B cell (primary cell): ENCODE data around the gene RAB31. TPM values are rescaled to one million over a fixed set of nuclear protein-coding genes. Genes with fewer than 3 reads are reported as not detected.

Experiments
- ATAC-seq: fragments of 200-7000 bp; cut with Tn5 transposase; one replicate; pipeline ENCODE4 v1.10.0; 2021; ENCODE audit warnings: low read depth, mild to moderate bottlenecking, moderate number of reproducible peaks, moderate library complexity
- CTCF ChIA-PET: fragments of 350-600 bp; sonication (Branson Sonifier 250); formaldehyde crosslinking; loops from one replicate; lab custom pipeline; 2021; ENCODE audit warnings: antibody characterized with exemption, inconsistent platforms; lab: Charles Lee
- POLR2A ChIA-PET: fragments of 350-600 bp; sonication (Branson Sonifier 250); formaldehyde crosslinking; loops from one replicate; lab custom pipeline; 2021; ENCODE audit warnings: antibody characterized with exemption; lab: Charles Lee
- DNase-seq: peaks from one replicate; pipeline ENCODE4 v3.0.0; 2013
- H2AFZ ChIP-seq: 2 replicates; pipeline ENCODE4 v1.6.1; 2012; ENCODE audit warnings: mild to moderate bottlenecking, low read depth, low read length; ENCODE audit not compliant: insufficient read depth, poor library complexity, severe bottlenecking
- H3K27ac ChIP-seq, 2 donors: 1 replicate in 1 of 2; 2 replicates in 1 of 2; pipeline ENCODE4 v1.5.1; 2012 to 2013; ENCODE audit warnings: low read length in 2 of 2, mild to moderate bottlenecking in 2 of 2, moderate library complexity in 1 of 2
- H3K27me3 ChIP-seq, 4 experiments: fragments of 200-600 bp in 1 of 4; sonication (generic) in 1 of 4; replicated peaks in 1 of 4; 1 replicate in 2 of 4; 2 replicates in 2 of 4; pipeline versions ENCODE4 v1.6.1 to v1.7.0; 2013 to 2016; ENCODE audit warnings: low read length in 3 of 4, mild to moderate bottlenecking in 2 of 4, mixed read lengths in 1 of 4, moderate library complexity in 1 of 4; ENCODE audit not compliant: insufficient read depth in 4 of 4, control insufficient read depth in 3 of 4; ENCODE audit errors: control extremely low read depth in 1 of 4
- H3K36me3 ChIP-seq, 2 experiments: replicated peaks in 1 of 2; 1 replicate in 1 of 2; 2 replicates in 1 of 2; pipeline versions ENCODE4 v1.6.1 to v1.7.1; 2013; ENCODE audit warnings: low read length in 1 of 2; ENCODE audit not compliant: insufficient read depth in 2 of 2, control insufficient read depth in 1 of 2; ENCODE audit errors: control extremely low read depth in 1 of 2, extremely low read depth in 1 of 2
- H3K4me1 ChIP-seq, 2 donors: fragments of 200-600 bp in 1 of 2; sonication (generic) in 1 of 2; 1 replicate in 1 of 2; 2 replicates in 1 of 2; pipeline versions ENCODE4 v1.5.1 to v1.6.1; 2013 to 2017; ENCODE audit warnings: low read length in 2 of 2; ENCODE audit not compliant: control insufficient read depth in 2 of 2, insufficient read depth in 2 of 2
- H3K4me2 ChIP-seq: replicated peaks from 2 replicates; pipeline ENCODE3; 2012; ENCODE audit warnings: mild to moderate bottlenecking, low read depth, low read length; ENCODE audit not compliant: poor library complexity, severe bottlenecking
- H3K4me3 ChIP-seq, 5 experiments: fragments of 200-600 bp in 1 of 5; sonication (generic) in 1 of 5; 1 replicate in 3 of 5; 2 replicates in 2 of 5; pipeline versions ENCODE4 v1.5.1 to v1.7.0; 2011 to 2016; ENCODE audit warnings: low read length in 4 of 5, mild to moderate bottlenecking in 4 of 5, low read depth in 2 of 5, control low read depth in 1 of 5, moderate library complexity in 1 of 5; ENCODE audit not compliant: insufficient read depth in 1 of 5; ENCODE audit errors: control extremely low read depth in 1 of 5, extremely low read depth in 1 of 5
- H3K79me2 ChIP-seq: fragments of 200-600 bp; sonication (generic); one replicate; pipeline ENCODE4 v1.6.0; 2016; ENCODE audit warnings: low read length; ENCODE audit not compliant: control insufficient read depth, insufficient read depth
- H3K9ac ChIP-seq: fragments of 200-600 bp; sonication (generic); 2 replicates; pipeline ENCODE4 v1.6.1; 2017; ENCODE audit warnings: mild to moderate bottlenecking, low read length, moderate library complexity
- H3K9me3 ChIP-seq, 3 donors: one replicate each; pipeline versions ENCODE4 v1.6.1 to v1.7.1; 2013; ENCODE audit warnings: low read length in 2 of 3; ENCODE audit not compliant: control insufficient read depth in 2 of 3, insufficient read depth in 1 of 3; ENCODE audit errors: control extremely low read depth in 1 of 3
- H4K20me1 ChIP-seq: 2 replicates; pipeline ENCODE4 v1.6.0; 2012; ENCODE audit warnings: mild to moderate bottlenecking, low read length; ENCODE audit not compliant: insufficient read depth, control insufficient read depth, poor library complexity, severe bottlenecking
- H3K27ac Mint-ChIP-seq: one replicate; pipeline ENCODE4 v1.8.0; 2021; ENCODE audit warnings: mixed read lengths
- H3K27me3 Mint-ChIP-seq: one replicate; pipeline ENCODE4 v1.8.0; 2021; ENCODE audit warnings: mixed read lengths
- H3K4me1 Mint-ChIP-seq: one replicate; pipeline ENCODE4 v1.8.0; 2021; ENCODE audit warnings: mixed read lengths
- H3K4me3 Mint-ChIP-seq: one replicate; pipeline ENCODE4 v1.8.0; 2021; ENCODE audit warnings: mixed read lengths
- H3K9me3 Mint-ChIP-seq: one replicate; pipeline ENCODE4 v1.8.0; 2022; ENCODE audit warnings: mixed read lengths; ENCODE audit not compliant: insufficient read depth
- CTCF ChIP-seq: fragments of 200-600 bp; IDR thresholded peaks from one replicate; pipeline ENCODE4 v1.8.0; 2022; ENCODE audit warnings: antibody characterized with exemption, mild to moderate bottlenecking
- EZH2 ChIP-seq: IDR thresholded peaks from 2 replicates; pipeline ENCODE4 v1.6.1; 2012; ENCODE audit warnings: borderline replicate concordance, low read depth, mild to moderate bottlenecking, moderate library complexity, low read length; ENCODE audit not compliant: insufficient read depth, poor library complexity, severe bottlenecking
- WGBS: methylation state at CpG from one replicate; pipeline ENCODE4 v1.1.5; 2013; ENCODE audit warnings: missing lambda C conversion rate; ENCODE audit not compliant: insufficient coverage; 5-methylcytosine and 5-hydroxymethylcytosine counted together
- intact Hi-C: fragments of 100-400 bp; cut with micrococcal nuclease; formaldehyde crosslinking; loops from one replicate; pipeline ENCODE4 v1.10.0; 2022
- polyA plus RNA-seq: library from polyadenylated mRNA; depleted of rRNA; stranded (reverse); fragments of >200 nt; gene quantifications from 2 replicates; pipeline ENCODE4 v1.2.3, GENCODE V29; 2012
- total RNA-seq, 2 donors: library from RNA; stranded (reverse); fragments of 120-200 nt in 1 of 2; gene quantifications; 1 replicate in 1 of 2; 2 replicates in 1 of 2; pipeline versions ENCODE4 v1.2.3 to v1.2.4, GENCODE V29; 2013 to 2022

Gene RAB31
- total and polyA plus RNA-seq, 2 donors (not counting 1 experiment from before 2014, with no cell fraction given) = 15.5 to 44.6 TPM

GRCh38 chr18:9669016-9669415, 39.1 kb upstream of the RAB31 start:
- H3K4me1 Mint-ChIP-seq = peaks cover 9% of the 10 kb centered on the region
- peaks cover 11 to 15% of the 10 kb centered on the region in 2 donors for H3K4me1 ChIP-seq
- TF ChIP-seq CTCF = no peak
- TF ChIP-seq EZH2 = no peak
- no peaks in the 10 kb centered on the region for H3K27me3 ChIP-seq
- DNase-seq (no peak), ATAC-seq (no peak)
- POLR2A ChIA-PET = interaction anchor here (0.6 kb wide), 2 partner anchors 12 to 1237 kb away, joined by 4 to 5 read pairs; no protein-coding TSS in a partner anchor
- no peak overlapping the region for H3K27ac Mint-ChIP-seq
- no peak overlapping the region for H3K4me3 Mint-ChIP-seq
- no peaks in the 10 kb centered on the region for H4K20me1 ChIP-seq
- H3K4me2 ChIP-seq = no peak overlapping the region
- no peaks in the 10 kb centered on the region for H3K27me3 Mint-ChIP-seq
- H2AFZ ChIP-seq = no peak overlapping the region
- intact Hi-C loops = no loop called here
- H3K9ac ChIP-seq = no peak overlapping the region
- no peaks in the 10 kb centered on the region for H3K36me3 ChIP-seq
- CTCF ChIA-PET = no interaction called here
- 100% methylated on average over 1 of the region's 3 CpGs for WGBS
- peaks cover 0 to 8% (median 0%) of the 10 kb centered on the region in 3 donors for H3K9me3 ChIP-seq
- no peaks in the 10 kb centered on the region for H3K79me2 ChIP-seq
- no peak overlapping the region for H3K27ac ChIP-seq
- H3K4me3 ChIP-seq = no peak overlapping the region
- no peaks in the 10 kb centered on the region for H3K9me3 Mint-ChIP-seq

GRCh38 chr18:9671214-9671613, 36.9 kb upstream of the RAB31 start:
- intact Hi-C loops = loop anchor here (10.0 kb wide), 1 partner anchor 196 kb away; the partner anchor contains the start of gene RALBP1
- peaks cover 0 to 8% (median 0%) of the 10 kb centered on the region in 3 donors for H3K9me3 ChIP-seq
- CTCF ChIA-PET = no interaction called here
- no peak overlapping the region for H3K27ac Mint-ChIP-seq
- H3K36me3 ChIP-seq = no peaks in the 10 kb centered on the region
- H3K9ac ChIP-seq = no peak overlapping the region
- TF ChIP-seq CTCF = no peak
- no peak for TF ChIP-seq EZH2
- 100% methylated on average over 5 of the region's 7 CpGs for WGBS
- H3K4me3 ChIP-seq = no peak overlapping the region
- H3K4me2 ChIP-seq = no peak overlapping the region
- no peaks in the 10 kb centered on the region for H3K9me3 Mint-ChIP-seq
- H3K4me1 ChIP-seq = peaks cover 12 to 15% of the 10 kb centered on the region in 2 donors
- POLR2A ChIA-PET = no interaction called here
- H3K4me3 Mint-ChIP-seq = no peak overlapping the region
- H3K79me2 ChIP-seq = no peaks in the 10 kb centered on the region
- ATAC-seq = no peak
- no peaks in the 10 kb centered on the region for H3K27me3 ChIP-seq
- no peak overlapping the region for H2AFZ ChIP-seq
- DNase-seq = no peak
- H3K4me1 Mint-ChIP-seq = peaks cover 10% of the 10 kb centered on the region
- no peak overlapping the region for H3K27ac ChIP-seq
- no peaks in the 10 kb centered on the region for H3K27me3 Mint-ChIP-seq
- H4K20me1 ChIP-seq = no peaks in the 10 kb centered on the region
